Astrocyte (in vitro differentiated cells and primary cell): ENCODE measurements around the gene MRTFA. TPM values are rescaled to one million over a fixed set of nuclear protein-coding genes. Genes with fewer than 3 reads are reported as not detected.

Experiments
- DNase-seq: peaks from one replicate; pipeline ENCODE4 v3.0.0-alpha.2; 2010; ENCODE audit warnings: low read depth
- FAIRE-seq: peaks from 2 replicates; lab custom pipeline; 2011; peaks lifted over from hg19 to GRCh38; lab: Jason Lieb, UNC
- H2AFZ ChIP-seq: 2 replicates; pipeline ENCODE4 v1.6.0; 2012; ENCODE audit warnings: low read depth, low read length, inconsistent platforms
- H3K27ac ChIP-seq: 2 replicates; pipeline ENCODE4 v1.5.1; 2011; ENCODE audit warnings: low read depth, low read length, inconsistent platforms
- H3K27me3 ChIP-seq: 2 replicates; pipeline ENCODE4 v1.6.0; 2011; ENCODE audit warnings: low read length, inconsistent platforms; ENCODE audit not compliant: insufficient read depth
- H3K36me3 ChIP-seq: 2 replicates; pipeline ENCODE4 v1.5.1; 2011; ENCODE audit warnings: low read length, inconsistent platforms; ENCODE audit not compliant: insufficient read depth
- H3K4me1 ChIP-seq: 2 replicates; pipeline ENCODE4 v1.5.1; 2011; ENCODE audit warnings: low read length, inconsistent platforms; ENCODE audit not compliant: insufficient read depth
- H3K4me2 ChIP-seq: 2 replicates; pipeline ENCODE4 v1.6.0; 2012; ENCODE audit warnings: low read length, inconsistent platforms
- H3K4me3 ChIP-seq: 2 replicates; pipeline ENCODE4 v1.5.1; 2011; ENCODE audit warnings: low read depth, mild to moderate bottlenecking, low read length, inconsistent platforms; ENCODE audit not compliant: insufficient read depth
- H3K79me2 ChIP-seq: 2 replicates; pipeline ENCODE4 v1.6.0; 2012; ENCODE audit warnings: mild to moderate bottlenecking, low read length, inconsistent platforms; ENCODE audit not compliant: insufficient read depth
- H3K9ac ChIP-seq: 2 replicates; pipeline ENCODE4 v1.6.0; 2012; ENCODE audit warnings: mild to moderate bottlenecking, low read length, inconsistent platforms
- H3K9me3 ChIP-seq: 2 replicates; pipeline ENCODE4 v1.5.1; 2012; ENCODE audit warnings: low read depth, mild to moderate bottlenecking, low read length, inconsistent platforms; ENCODE audit not compliant: insufficient read depth
- H4K20me1 ChIP-seq: 2 replicates; pipeline ENCODE4 v1.6.0; 2012; ENCODE audit warnings: low read length, inconsistent platforms; ENCODE audit not compliant: insufficient read depth
- H3K27ac Mint-ChIP-seq: one replicate; pipeline ENCODE4 v1.8.0; 2021; ENCODE audit warnings: mild to moderate bottlenecking, mixed read lengths; ENCODE audit not compliant: unreplicated experiment
- H3K27me3 Mint-ChIP-seq: one replicate; pipeline ENCODE4 v1.8.0; 2021; ENCODE audit warnings: low read depth, mixed read lengths; ENCODE audit not compliant: unreplicated experiment
- H3K36me3 Mint-ChIP-seq: one replicate; pipeline ENCODE4 v1.8.0; 2021; ENCODE audit warnings: low read depth, mixed read lengths; ENCODE audit not compliant: unreplicated experiment
- H3K4me1 Mint-ChIP-seq: one replicate; pipeline ENCODE4 v1.8.0; 2021; ENCODE audit warnings: low read depth, mixed read lengths; ENCODE audit not compliant: unreplicated experiment
- H3K4me3 Mint-ChIP-seq: one replicate; pipeline ENCODE4 v1.8.0; 2021; ENCODE audit warnings: mild to moderate bottlenecking, moderate library complexity, mixed read lengths; ENCODE audit not compliant: unreplicated experiment
- H3K9me3 Mint-ChIP-seq: one replicate; pipeline ENCODE4 v1.8.0; 2021; ENCODE audit warnings: mild to moderate bottlenecking, mixed read lengths; ENCODE audit not compliant: unreplicated experiment
- EZH2 ChIP-seq: IDR thresholded peaks from 2 replicates; pipeline ENCODE4 v1.6.1; 2012; ENCODE audit warnings: mild to moderate bottlenecking, low read length, inconsistent platforms; ENCODE audit not compliant: insufficient read depth
- total RNA-seq: library from RNA; stranded (reverse); gene quantifications from 2 replicates; pipeline ENCODE4 v1.2.1, GENCODE V29; 2021
- TF ChIP-seq, protein P1 (sequence below): IDR thresholded peaks from 2 replicates; pipeline ENCODE4 v1.5.1; 2011; ENCODE audit warnings: low read depth, mild to moderate bottlenecking, inconsistent platforms, low read length, moderate library complexity; ENCODE audit not compliant: insufficient read depth

Gene MRTFA
- total RNA-seq, 1 donor from 2014 or later, result 74.3 TPM

- H3K27me3 Mint-ChIP-seq, result no peaks in the 10 kb centered on the region
- Histone ChIP-seq H3K4me3 (no peak overlapping the region), H3K4me1 (peaks cover 24% of the 10 kb centered on the region), H4K20me1 (peaks cover 56% of the 10 kb centered on the region), H3K9ac (no peak overlapping the region), H3K9me3 (no peaks in the 10 kb centered on the region), H3K4me2 (peak overlapping the region; percentile 55), H3K79me2 (peaks cover 94% of the 10 kb centered on the region), H3K36me3 (peaks cover 6% of the 10 kb centered on the region), H3K27me3 (no peaks in the 10 kb centered on the region), H3K27ac (peak overlapping the region; percentile 32), H2AFZ (no peak overlapping the region)
- peak overlapping the region; percentile 60 for H3K27ac Mint-ChIP-seq
- H3K36me3 Mint-ChIP-seq, result peaks cover 15% of the 10 kb centered on the region
- DNase-seq, result peak; percentile 38
- FAIRE-seq, result no peak
- peaks cover 3% of the 10 kb centered on the region for H3K9me3 Mint-ChIP-seq
- peaks cover 19% of the 10 kb centered on the region for H3K4me1 Mint-ChIP-seq
- TF ChIP-seq EZH2, result no peak
- TF ChIP-seq, protein P1, sequence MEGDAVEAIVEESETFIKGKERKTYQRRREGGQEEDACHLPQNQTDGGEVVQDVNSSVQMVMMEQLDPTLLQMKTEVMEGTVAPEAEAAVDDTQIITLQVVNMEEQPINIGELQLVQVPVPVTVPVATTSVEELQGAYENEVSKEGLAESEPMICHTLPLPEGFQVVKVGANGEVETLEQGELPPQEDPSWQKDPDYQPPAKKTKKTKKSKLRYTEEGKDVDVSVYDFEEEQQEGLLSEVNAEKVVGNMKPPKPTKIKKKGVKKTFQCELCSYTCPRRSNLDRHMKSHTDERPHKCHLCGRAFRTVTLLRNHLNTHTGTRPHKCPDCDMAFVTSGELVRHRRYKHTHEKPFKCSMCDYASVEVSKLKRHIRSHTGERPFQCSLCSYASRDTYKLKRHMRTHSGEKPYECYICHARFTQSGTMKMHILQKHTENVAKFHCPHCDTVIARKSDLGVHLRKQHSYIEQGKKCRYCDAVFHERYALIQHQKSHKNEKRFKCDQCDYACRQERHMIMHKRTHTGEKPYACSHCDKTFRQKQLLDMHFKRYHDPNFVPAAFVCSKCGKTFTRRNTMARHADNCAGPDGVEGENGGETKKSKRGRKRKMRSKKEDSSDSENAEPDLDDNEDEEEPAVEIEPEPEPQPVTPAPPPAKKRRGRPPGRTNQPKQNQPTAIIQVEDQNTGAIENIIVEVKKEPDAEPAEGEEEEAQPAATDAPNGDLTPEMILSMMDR, result no peak
- no peak overlapping the region for H3K4me3 Mint-ChIP-seq
Measured at GRCh38 chr22:40484906-40485669, 151.4 kb downstream of the MRTFA start.

DNA sequence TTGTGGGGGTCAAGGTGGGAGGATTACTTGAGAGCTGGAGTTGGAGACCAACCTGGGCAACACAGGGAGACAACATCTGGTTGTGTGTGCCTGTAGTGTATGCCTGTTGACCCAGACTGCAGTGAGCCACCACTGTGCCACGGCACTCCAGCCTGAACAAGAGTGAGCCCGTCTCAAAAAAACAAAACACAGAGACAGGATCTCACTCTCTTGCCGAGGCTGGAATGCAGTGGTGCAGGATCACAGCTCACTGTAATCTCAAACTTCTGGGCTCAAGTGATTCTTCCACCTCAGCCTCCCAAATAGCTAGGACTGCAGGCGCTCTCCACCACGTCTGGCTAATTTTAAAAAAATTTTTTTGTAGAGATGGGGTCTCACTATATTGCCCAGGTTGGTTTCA is 153.6 kb downstream of the MRTFA start:
- Histone ChIP-seq H3K4me2 (no peak overlapping the region), H3K9ac (no peak overlapping the region), H3K4me1 (peaks cover 24% of the 10 kb centered on the region), H4K20me1 (peaks cover 72% of the 10 kb centered on the region), H3K27ac (no peak overlapping the region), H3K9me3 (no peaks in the 10 kb centered on the region), H2AFZ (no peak overlapping the region), H3K79me2 (peaks cover 95% of the 10 kb centered on the region), H3K27me3 (no peaks in the 10 kb centered on the region), H3K4me3 (no peak overlapping the region), H3K36me3 (peaks cover 6% of the 10 kb centered on the region)
- no peak for DNase-seq
- H3K27ac Mint-ChIP-seq, result no peak overlapping the region
- H3K4me3 Mint-ChIP-seq, result no peak overlapping the region
- H3K27me3 Mint-ChIP-seq, result no peaks in the 10 kb centered on the region
- TF ChIP-seq, protein P1, result no peak
- no peak for TF ChIP-seq EZH2
- FAIRE-seq, result no peak
- peaks cover 3% of the 10 kb centered on the region for H3K9me3 Mint-ChIP-seq
- peaks cover 25% of the 10 kb centered on the region for H3K4me1 Mint-ChIP-seq
- H3K36me3 Mint-ChIP-seq, result peaks cover 12% of the 10 kb centered on the region

DNA sequence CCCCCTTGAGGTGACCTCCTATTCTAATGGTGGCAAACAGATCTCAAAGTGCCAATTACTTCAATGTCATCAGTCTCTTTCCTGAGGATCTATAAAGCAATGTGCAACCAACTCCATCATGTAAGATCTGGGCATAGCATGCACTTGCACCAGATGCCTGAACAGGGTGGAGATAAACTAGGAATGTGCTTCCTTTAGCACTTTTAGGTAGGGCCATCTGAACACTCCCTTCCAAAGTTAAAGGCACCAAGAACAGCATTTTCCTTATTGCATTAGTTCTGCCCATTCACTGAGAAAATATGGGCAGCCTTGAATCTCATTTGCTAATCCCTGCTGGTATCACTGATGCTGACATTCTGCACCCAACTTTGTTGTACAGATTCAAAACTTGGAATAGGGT is 154.1 kb downstream of the MRTFA start:
- H3K4me1 Mint-ChIP-seq, result peaks cover 30% of the 10 kb centered on the region
- DNase-seq (no peak), FAIRE-seq (no peak)
- no peak overlapping the region for H3K9ac ChIP-seq
- no peak for TF ChIP-seq EZH2
- TF ChIP-seq, protein P1, result no peak
- no peaks in the 10 kb centered on the region for H3K27me3 Mint-ChIP-seq
- no peaks in the 10 kb centered on the region for H3K27me3 ChIP-seq
- H3K4me2 ChIP-seq, result no peak overlapping the region
- H3K79me2 ChIP-seq, result peaks cover 95% of the 10 kb centered on the region
- H3K36me3 ChIP-seq, result peaks cover 6% of the 10 kb centered on the region
- H2AFZ ChIP-seq, result no peak overlapping the region
- H3K9me3 ChIP-seq, result no peaks in the 10 kb centered on the region
- H3K27ac ChIP-seq, result no peak overlapping the region
- H3K36me3 Mint-ChIP-seq, result peaks cover 9% of the 10 kb centered on the region
- H3K27ac Mint-ChIP-seq, result peak overlapping the region; percentile 42
- H3K4me3 ChIP-seq, result no peak overlapping the region
- peaks cover 3% of the 10 kb centered on the region for H3K9me3 Mint-ChIP-seq
- H3K4me1 ChIP-seq, result peaks cover 22% of the 10 kb centered on the region
- H3K4me3 Mint-ChIP-seq, result no peak overlapping the region
- peaks cover 73% of the 10 kb centered on the region for H4K20me1 ChIP-seq
